HG02885 (cell line): ENCODE measurements around the gene KLHL29.

Experiments
- ATAC-seq: cut with Tn5 transposase; IDR thresholded peaks from one replicate; pipeline ENCODE4 v1.9.1; 2021; ENCODE audit warnings: mild to moderate bottlenecking; ENCODE audit not compliant: unreplicated experiment, poor library complexity

Gene KLHL29

GRCh38 chr2:23659773-23660172, 274.8 kb downstream of the KLHL29 start:
- no peak for ATAC-seq

DNA sequence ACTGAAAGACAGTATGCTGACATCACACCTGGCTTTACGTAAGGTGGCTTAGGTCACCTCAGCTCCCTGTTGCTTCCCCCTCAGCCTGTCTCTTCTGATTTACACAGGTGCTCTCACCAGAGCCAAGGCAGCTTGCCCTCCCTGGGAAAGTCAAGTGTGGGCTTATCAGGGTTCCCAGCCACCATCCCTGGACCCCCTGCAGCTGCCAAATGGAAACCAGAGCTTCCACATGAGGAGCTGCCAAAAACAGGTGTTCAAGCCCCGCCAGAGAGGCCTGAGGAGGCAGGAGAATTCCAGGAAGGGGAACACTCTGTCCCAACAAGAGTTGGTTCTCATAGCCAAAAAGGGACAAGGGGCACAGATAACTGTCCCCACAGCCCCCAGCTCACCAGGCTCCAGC, 275.3 kb downstream of the KLHL29 start:
- ATAC-seq, result no peak

DNA sequence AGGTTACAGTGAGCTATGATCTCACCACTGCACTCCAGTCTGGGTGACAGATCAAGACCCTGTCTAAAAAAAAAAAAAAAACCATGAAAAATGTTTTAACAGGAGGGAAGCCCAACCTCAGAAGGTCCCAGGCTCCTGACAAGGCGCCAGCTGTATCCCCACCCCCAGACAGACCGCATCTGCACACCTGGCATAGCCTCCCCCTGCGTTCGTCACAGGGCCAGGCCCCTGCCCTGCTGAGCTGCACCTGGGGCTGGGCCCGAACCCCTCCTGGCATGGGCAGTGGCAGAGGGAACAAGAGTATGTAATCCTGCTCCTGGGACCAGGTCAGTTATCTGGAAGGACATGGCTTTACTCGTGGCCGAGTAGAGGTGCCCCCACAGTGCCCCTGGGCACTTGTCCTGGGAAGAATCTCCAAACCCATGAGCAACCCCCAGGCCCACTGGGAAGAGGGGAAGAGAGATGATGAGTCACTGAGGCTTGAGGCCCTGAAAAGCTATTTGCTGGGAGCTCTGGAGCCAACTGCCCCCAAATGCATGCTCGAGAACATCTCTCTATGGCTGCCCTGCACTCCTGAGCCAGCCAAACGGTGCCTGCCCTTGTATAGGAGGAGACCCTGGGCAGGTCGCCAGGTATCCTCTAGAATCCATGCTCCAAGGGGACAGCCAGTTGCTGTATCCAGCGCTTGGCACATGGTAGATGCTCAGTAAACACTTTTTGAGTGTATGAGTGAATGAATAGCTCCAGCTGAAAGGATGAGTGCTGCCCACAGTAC, 276.5 kb downstream of the KLHL29 start:
- no peak for ATAC-seq

GRCh38 chr2:23662466-23662865, 277.5 kb downstream of the KLHL29 start:
- ATAC-seq, result no peak

DNA sequence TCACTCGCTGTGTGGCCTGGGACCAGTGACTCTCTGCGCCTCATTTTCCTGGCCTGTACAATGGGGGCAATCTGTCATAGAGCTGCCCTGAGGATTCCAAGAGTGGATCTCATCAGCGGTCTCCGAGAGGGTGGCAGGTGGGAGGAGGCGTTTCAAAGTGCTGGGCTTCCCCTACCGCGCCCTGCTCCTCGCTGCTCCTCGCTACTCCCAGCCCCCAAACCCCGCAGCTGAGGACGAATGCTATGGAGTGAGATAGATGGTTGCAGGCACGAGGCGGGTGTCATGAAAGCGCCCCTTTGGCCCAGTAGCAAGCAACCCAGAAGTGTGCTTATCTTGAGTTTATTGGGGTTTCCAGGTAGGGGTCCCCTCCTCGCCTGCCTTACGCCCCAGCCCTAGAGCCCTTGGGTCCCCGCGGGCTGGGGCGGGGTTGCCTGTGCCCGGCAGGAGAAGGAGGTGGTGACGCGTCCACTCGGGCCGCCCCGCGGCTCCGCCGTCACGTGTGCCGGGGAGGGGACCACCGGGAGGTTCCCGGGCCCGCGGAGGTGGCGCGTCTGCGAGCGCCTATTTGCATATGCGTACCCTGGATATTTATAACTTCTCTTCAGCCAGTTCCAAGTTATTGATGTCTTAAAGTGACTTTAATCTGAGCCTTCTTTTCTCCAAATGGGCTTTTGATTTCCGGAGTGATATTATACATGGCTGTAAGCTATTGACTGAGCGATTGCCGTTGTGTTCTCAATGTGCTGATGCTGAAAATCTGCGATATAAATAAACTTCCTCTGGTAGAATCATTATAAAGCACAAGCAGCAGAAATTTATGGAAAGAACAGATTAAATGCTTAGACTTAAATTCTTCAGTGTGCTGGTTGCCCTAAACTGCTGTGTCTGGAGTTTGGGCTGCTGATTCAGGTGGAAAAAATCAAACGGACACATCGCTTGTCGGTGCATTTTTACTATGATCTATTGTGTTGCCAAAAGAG, 278.3 kb downstream of the KLHL29 start:
- ATAC-seq, result no peak

GRCh38 chr2:23664066-23664788, 279.2 kb downstream of the KLHL29 start:
- no peak for ATAC-seq

- no peak for ATAC-seq
These were observed 281.4 kb downstream of the KLHL29 start for GRCh38 chr2:23666241-23666979.

- no peak for ATAC-seq
These were observed 282.0 kb downstream of the KLHL29 start for GRCh38 chr2:23666980-23667357.

GRCh38 chr2:23668756-23669304, 283.9 kb downstream of the KLHL29 start:
- no peak for ATAC-seq

DNA sequence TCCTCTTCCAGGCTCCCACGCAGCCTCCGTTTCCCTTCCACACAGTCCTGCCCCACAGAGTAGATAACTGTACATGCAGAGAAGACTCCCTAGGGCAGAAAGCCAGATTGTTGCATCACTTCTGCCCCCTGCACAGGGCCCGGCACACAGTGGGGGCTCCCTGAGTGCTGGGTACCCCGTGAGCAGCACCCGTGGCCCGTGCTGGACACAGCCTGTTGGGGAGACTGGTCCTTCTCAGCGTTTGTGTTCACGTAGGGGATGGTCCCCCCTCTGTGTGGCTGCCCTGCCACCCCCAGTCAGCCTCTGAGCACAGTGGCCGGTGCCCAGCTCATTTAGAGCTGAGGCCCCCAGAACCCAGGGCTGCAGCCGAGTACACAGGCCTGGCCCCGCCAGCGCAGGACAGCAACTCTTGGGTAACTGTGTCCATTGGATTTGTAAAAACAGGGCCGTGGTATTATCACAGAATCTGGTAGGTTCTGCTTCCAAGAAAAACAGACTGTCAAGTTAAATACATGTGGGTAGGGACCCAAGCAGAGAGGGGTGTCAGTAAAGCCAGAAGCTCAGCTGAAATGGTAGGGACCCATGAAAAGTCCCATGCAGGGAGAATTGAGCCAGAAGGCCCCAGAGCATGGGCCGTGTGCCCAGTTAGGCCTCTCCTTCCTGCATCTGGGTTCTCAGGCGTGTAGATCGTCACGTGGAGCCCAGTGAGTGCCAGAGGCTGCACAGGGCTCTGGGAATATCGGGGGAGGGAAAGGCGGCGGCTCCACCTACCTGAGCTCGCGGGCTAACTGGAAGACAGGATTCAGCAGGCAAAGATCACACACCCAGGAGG, 284.6 kb downstream of the KLHL29 start:
- no peak for ATAC-seq

- no peak for ATAC-seq
These were observed 285.2 kb downstream of the KLHL29 start for GRCh38 chr2:23670245-23670592.

DNA sequence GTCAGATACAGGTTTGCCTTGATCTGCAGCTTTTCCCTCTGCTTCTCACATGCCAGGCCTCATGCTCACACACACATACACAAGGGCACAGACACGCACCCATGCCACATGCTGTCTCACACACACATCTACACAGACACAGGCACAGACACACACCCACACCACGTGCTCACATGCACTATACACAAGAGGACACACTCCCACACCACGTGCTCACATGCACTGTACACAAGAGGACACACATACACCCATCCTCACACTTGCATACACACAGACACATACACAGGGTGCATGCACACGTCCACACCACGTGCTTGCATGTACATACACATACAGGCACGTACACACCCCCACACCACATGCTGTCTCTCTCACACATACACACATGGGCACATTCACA, 288.1 kb downstream of the KLHL29 start:
- no peak for ATAC-seq

- no peak for ATAC-seq
These were observed 289.1 kb downstream of the KLHL29 start for GRCh38 chr2:23673830-23674679.

DNA sequence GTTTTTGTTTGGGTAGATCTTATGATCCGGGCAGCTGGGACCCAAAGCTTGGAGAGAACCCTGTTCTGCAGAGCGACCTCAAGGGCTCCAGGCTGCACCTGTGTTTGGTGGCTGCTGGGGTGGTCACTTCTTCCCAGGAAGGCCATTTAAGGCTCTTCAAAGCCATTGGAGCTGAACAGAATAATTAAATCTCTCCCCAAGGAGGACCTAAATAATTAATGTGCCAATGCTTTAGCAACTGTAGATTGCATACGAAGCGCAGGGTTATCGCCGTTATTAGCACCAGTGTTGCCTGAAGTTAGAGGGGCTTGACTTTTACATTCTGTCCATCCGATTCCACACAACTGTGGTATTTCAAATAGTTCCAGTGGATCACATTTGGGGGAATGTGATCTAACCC, 290.5 kb downstream of the KLHL29 start:
- ATAC-seq, result no peak

- no peak for ATAC-seq
These were observed 292.9 kb downstream of the KLHL29 start for GRCh38 chr2:23677836-23678235.

GRCh38 chr2:23679044-23679443, 294.1 kb downstream of the KLHL29 start:
- no peak for ATAC-seq

- ATAC-seq, result no peak
These were observed 296.0 kb downstream of the KLHL29 start for GRCh38 chr2:23680951-23681350.
